Endothelial cell of umbilical vein (primary cell): ENCODE results near the gene VEGFA. TPM values are rescaled to one million over a fixed set of nuclear protein-coding genes. Genes with fewer than 3 reads are reported as not detected.

Experiments
- BruUV-seq: library from RNA; stranded (reverse); fragments of 400-500 nt; replicated peaks from 2 replicates; lab custom pipeline; 2021; lab: Mats Ljungman, UMichigan
- CTCF ChIA-PET: fragments of 300-600, 350-600 bp; sonication (Branson Sonifier 250); formaldehyde crosslinking; loops from one replicate; lab custom pipeline; 2021; ENCODE audit warnings: antibody characterized with exemption, inconsistent platforms; lab: Charles Lee
- POLR2A ChIA-PET: fragments of 300-600, 350-600 bp; sonication (Branson Sonifier 250); formaldehyde crosslinking; loops from one replicate; lab custom pipeline; 2021; ENCODE audit warnings: antibody characterized with exemption, inconsistent platforms; lab: Charles Lee
- DNase-seq: peaks from one replicate; pipeline ENCODE4 v3.0.0-alpha.2; 2011; ENCODE audit warnings: low read depth, low spot score
- FAIRE-seq: peaks from 2 replicates; lab custom pipeline; 2011; peaks lifted over from hg19 to GRCh38; lab: Jason Lieb, UNC
- H2AFZ ChIP-seq: 2 replicates; pipeline ENCODE4 v1.6.0; 2012; ENCODE audit warnings: low read depth, low read length, control low read depth, inconsistent platforms
- H3K27ac ChIP-seq: 2 replicates; pipeline ENCODE4 v1.5.1; 2011; ENCODE audit warnings: low read depth, mild to moderate bottlenecking, control low read depth, low read length, moderate library complexity; ENCODE audit not compliant: insufficient read depth
- H3K27me3 ChIP-seq, 2 experiments: 2 replicates each; pipeline versions ENCODE4 v1.6.0 to v1.6.1; 2011; ENCODE audit warnings: low read length in 2 of 2, mixed read lengths in 1 of 2; ENCODE audit not compliant: control insufficient read depth in 2 of 2, insufficient read depth in 2 of 2
- H3K36me3 ChIP-seq, 2 experiments: 2 replicates in 1 of 2; 3 replicates in 1 of 2; pipeline ENCODE4 v1.5.1; 2011; ENCODE audit warnings: low read length in 2 of 2, mild to moderate bottlenecking in 1 of 2, moderate library complexity in 1 of 2; ENCODE audit not compliant: control insufficient read depth in 2 of 2, insufficient read depth in 2 of 2; ENCODE audit errors: extremely low read depth in 1 of 2
- H3K4me1 ChIP-seq: 3 replicates; pipeline ENCODE4 v1.5.1; 2011; ENCODE audit warnings: mild to moderate bottlenecking, low read length; ENCODE audit not compliant: control insufficient read depth, insufficient read depth; ENCODE audit errors: extremely low read depth
- H3K4me2 ChIP-seq: 2 replicates; pipeline ENCODE4 v1.6.1; 2011; ENCODE audit warnings: low read length, control low read depth, mixed read lengths; ENCODE audit not compliant: insufficient read depth
- H3K4me3 ChIP-seq, 3 experiments: fragments of 200-600 bp in 1 of 3; sonication (generic), shearing (Covaris generic) in 1 of 3; replicated peaks in 1 of 3; 2 replicates each; pipeline ENCODE4 v1.5.1; 2011 to 2016; ENCODE audit warnings: control low read depth in 3 of 3, low read length in 3 of 3, mild to moderate bottlenecking in 2 of 3, inconsistent platforms in 1 of 3, low read depth in 1 of 3, moderate library complexity in 1 of 3; ENCODE audit not compliant: insufficient read depth in 1 of 3
- H3K79me2 ChIP-seq: 2 replicates; pipeline ENCODE4 v1.6.0; 2012; ENCODE audit warnings: low read length, inconsistent platforms; ENCODE audit not compliant: control insufficient read depth, insufficient read depth
- H3K9ac ChIP-seq: replicated peaks from 2 replicates; pipeline ENCODE3; 2011; ENCODE audit warnings: low read length, control low read depth; ENCODE audit not compliant: insufficient read depth; ENCODE audit errors: extremely low read depth
- H3K9me1 ChIP-seq: replicated peaks from 3 replicates; pipeline ENCODE4 v1.6.0; 2011; ENCODE audit warnings: mild to moderate bottlenecking, low read length; ENCODE audit not compliant: control insufficient read depth, insufficient read depth; ENCODE audit errors: extremely low read depth
- H3K9me3 ChIP-seq: replicated peaks from 2 replicates; pipeline ENCODE4 v1.5.1; 2012; ENCODE audit warnings: low read length, inconsistent platforms; ENCODE audit not compliant: control insufficient read depth, insufficient read depth
- H4K20me1 ChIP-seq: replicated peaks from 2 replicates; pipeline ENCODE3; 2011; ENCODE audit warnings: mild to moderate bottlenecking, low read length; ENCODE audit not compliant: control insufficient read depth, insufficient read depth; ENCODE audit errors: extremely low read depth
- CTCF ChIP-seq, 2 donors: IDR thresholded peaks; 1 replicate in 1 of 2; 2 replicates in 1 of 2; pipeline ENCODE4 v1.5.1; 2011; ENCODE audit warnings: low read length in 2 of 2, mild to moderate bottlenecking in 2 of 2, moderate library complexity in 2 of 2, control low read depth in 1 of 2, inconsistent platforms in 1 of 2, low read depth in 1 of 2; ENCODE audit not compliant: insufficient read depth in 1 of 2; ENCODE audit errors: extremely low read depth in 1 of 2
- EZH2 ChIP-seq: IDR thresholded peaks from 2 replicates; pipeline ENCODE4 v1.6.1; 2012; ENCODE audit warnings: borderline replicate concordance, low read depth, mild to moderate bottlenecking, moderate library complexity, low read length, inconsistent platforms; ENCODE audit not compliant: severe bottlenecking
- FOS ChIP-seq: IDR thresholded peaks from 2 replicates; pipeline ENCODE4 v1.6.1; 2011; ENCODE audit warnings: mild to moderate bottlenecking, low read length, moderate library complexity, borderline replicate concordance; ENCODE audit not compliant: insufficient read depth
- GATA2 ChIP-seq: IDR thresholded peaks from 2 replicates; pipeline ENCODE4 v1.7.0; 2011; ENCODE audit warnings: low read depth, mild to moderate bottlenecking, moderate library complexity, mixed read lengths, low read length; ENCODE audit not compliant: insufficient read length, insufficient read depth
- JUN ChIP-seq: IDR thresholded peaks from 2 replicates; pipeline ENCODE4 v1.6.1; 2011; ENCODE audit warnings: borderline replicate concordance, low read depth; ENCODE audit not compliant: insufficient read length, insufficient read depth
- MAX ChIP-seq: IDR thresholded peaks from 2 replicates; pipeline ENCODE4 v1.6.1; 2011; ENCODE audit not compliant: insufficient read depth, insufficient read length
- MYC ChIP-seq: IDR thresholded peaks from one replicate; pipeline ENCODE4 v1.6.1; 2011; ENCODE audit warnings: mild to moderate bottlenecking, low read depth, low read length
- POLR2A ChIP-seq: IDR thresholded peaks from 2 replicates; pipeline ENCODE4 v1.6.1; 2012; ENCODE audit warnings: low read depth, mild to moderate bottlenecking, control low read depth, low read length
- POLR2AphosphoS5 ChIP-seq: IDR thresholded peaks from 2 replicates; pipeline ENCODE4 v1.6.1; 2012; ENCODE audit warnings: low read depth, mild to moderate bottlenecking, control low read depth, low read length, moderate library complexity; ENCODE audit not compliant: insufficient read depth
- dilution Hi-C: fragments of 300-500 bp; cut with MboI; formaldehyde crosslinking; loops from one replicate; pipeline ENCODE4 v1.15.0; 2019; ENCODE audit warnings: low sequenced_read_pairs; ENCODE audit not compliant: extremely low pct_ligation_motif_present
- intact Hi-C: fragments of 100-400 bp; cut with micrococcal nuclease; formaldehyde crosslinking; loops from one replicate; pipeline ENCODE4 v1.10.0; 2022
- polyA plus RNA-seq, 4 experiments: library from polyadenylated mRNA; depleted of rRNA in 3 of 4; stranded (reverse) in 3 of 4; unstranded in 1 of 4; fragments of >200 nt; gene quantifications; 2 replicates each; pipeline versions ENCODE4 v1.2.1 to v1.2.3, GENCODE V29; 2011 to 2012; ENCODE audit warnings: missing spikeins in 1 of 4
- total RNA-seq: library from RNA; stranded (reverse); gene quantifications from 2 replicates; pipeline ENCODE4 v1.2.3, GENCODE V29; 2021

The VEGFA gene
- total and polyA plus RNA-seq, 2 donors (not counting 3 experiments of a cell fraction or from before 2014, with no cell fraction given) = 18.1 to 19.9 TPM

GRCh38 chr6:43819958-43820357, 49.9 kb downstream of the VEGFA start:
- ChIA-PET CTCF (interaction anchor here (1.0 kb wide), 2 partner anchors 255 to 259 kb away, joined by 3 to 4 read pairs; no protein-coding TSS in a partner anchor), POLR2A (no interaction called here)
- Histone ChIP-seq H3K36me3 (no peaks in the 10 kb centered on the region), H3K79me2 (no peaks in the 10 kb centered on the region), H3K9me3 (no peaks in the 10 kb centered on the region), H3K4me2 (no peak overlapping the region), H2AFZ (no peak overlapping the region), H3K27ac (no peak overlapping the region), H3K27me3 (peaks cover 2 to 9% of the 10 kb centered on the region in 2 experiments), H3K4me3 (no peak overlapping the region), H3K9ac (no peak overlapping the region), H3K9me1 (no peaks in the 10 kb centered on the region), H4K20me1 (no peaks in the 10 kb centered on the region), H3K4me1 (no peaks in the 10 kb centered on the region)
- no TSS peak for BruUV-seq
- intact Hi-C loops = no loop called here
- dilution Hi-C loops = no loop called here
- DNase-seq (no peak), FAIRE-seq (no peak)
- no peak for TF ChIP-seq CTCF (IDR thresholded peaks at IDR 0.05; ENCODE audit: extremely low read depth in 1 of 2, insufficient read depth in 1 of 2, low read depth in 1 of 2, low read length in 2 of 2)
- no peak for TF ChIP-seq POLR2A
- TF ChIP-seq MAX = no peak
- TF ChIP-seq FOS = no peak
- no peak for TF ChIP-seq EZH2

- Histone ChIP-seq H4K20me1 (no peaks in the 10 kb centered on the region), H3K4me3 (no peak overlapping the region), H3K27ac (no peak overlapping the region), H2AFZ (no peak overlapping the region), H3K79me2 (no peaks in the 10 kb centered on the region), H3K36me3 (no peaks in the 10 kb centered on the region), H3K4me2 (no peak overlapping the region), H3K27me3 (peaks cover 2 to 8% of the 10 kb centered on the region in 2 experiments), H3K9ac (no peak overlapping the region), H3K9me3 (no peaks in the 10 kb centered on the region), H3K9me1 (no peaks in the 10 kb centered on the region), H3K4me1 (no peaks in the 10 kb centered on the region)
- no TSS peak for BruUV-seq
- intact Hi-C loops = no loop called here
- no peak for FAIRE-seq
- TF ChIP-seq EZH2 (no peak), GATA2 (no peak), MYC (no peak), POLR2A (no peak), CTCF (IDR thresholded peaks at IDR 0.05; ENCODE audit: extremely low read depth in 1 of 2, insufficient read depth in 1 of 2, low read depth in 1 of 2, low read length in 2 of 2) (no peak), MAX (no peak), POLR2AphosphoS5 (no peak), FOS (no peak), JUN (no peak)
- no peak for DNase-seq
- dilution Hi-C loops = no loop called here
- POLR2A ChIA-PET = no interaction called here
- CTCF ChIA-PET = interaction anchor here (1.0 kb wide), 2 partner anchors 254 to 258 kb away, joined by 3 to 4 read pairs; no protein-coding TSS in a partner anchor
These were observed 50.5 kb downstream of the VEGFA start for GRCh38 chr6:43820486-43820885.
